Kasumi-1 (cell line): ENCODE results near the gene TESK2.

Experiments used
- DNase-seq, 2 experiments: peaks; one replicate each; lab custom pipeline; 2025; lab: John Stamatoyannopoulos, UW

Gene TESK2

GRCh38 chr1:45337630-45338325 is 153.2 kb downstream of the TESK2 start:
- no peak for DNase-seq

- no peak for DNase-seq
Observed at GRCh38 chr1:45335855-45336324, 155.1 kb downstream of the TESK2 start.

- peak; percentile 64 to 76 for DNase-seq
Observed at GRCh38 chr1:45334308-45335245, 156.4 kb downstream of the TESK2 start.

GRCh38 chr1:45332346-45332720 is 158.6 kb downstream of the TESK2 start:
- DNase-seq: no peak

GRCh38 chr1:45331436-45332345 is 159.3 kb downstream of the TESK2 start:
- DNase-seq: no peak

- no peak for DNase-seq
Observed at GRCh38 chr1:45329445-45329844, 161.5 kb downstream of the TESK2 start.

GRCh38 chr1:45328680-45329079 is 162.3 kb downstream of the TESK2 start:
- DNase-seq: no peak

- peak in 1 of 2 experiments; percentile 32 for DNase-seq
Observed at GRCh38 chr1:45327644-45328515, 163.1 kb downstream of the TESK2 start.

GRCh38 chr1:45326627-45327623 is 164.0 kb downstream of the TESK2 start, which contains the start of gene HPDL:
HPDL (plus strand) TSS chr1:45326895; CDS start chr1:45327149, 254 bp downstream.
- DNase-seq: peak; percentile 71 to 81

GRCh38 chr1:45325851-45326506 is 165.0 kb downstream of the TESK2 start:
- DNase-seq: no peak

- no peak for DNase-seq
Observed at GRCh38 chr1:45322486-45323040, 168.4 kb downstream of the TESK2 start.

- no peak for DNase-seq
Observed at GRCh38 chr1:45321444-45321843, 169.5 kb downstream of the TESK2 start.

- no peak for DNase-seq
Observed at GRCh38 chr1:45319761-45320160, 171.2 kb downstream of the TESK2 start.

GRCh38 chr1:45317166-45317565 is 173.8 kb downstream of the TESK2 start:
- DNase-seq: no peak

GRCh38 chr1:45314266-45314665 is 176.7 kb downstream of the TESK2 start:
- DNase-seq: no peak

GRCh38 chr1:45306905-45307304 is 184.1 kb downstream of the TESK2 start:
- DNase-seq: no peak

GRCh38 chr1:45306319-45306718 is 184.6 kb downstream of the TESK2 start:
- peak; percentile 14 to 16 for DNase-seq

- DNase-seq: no peak
Observed at GRCh38 chr1:45305231-45305630, 185.7 kb downstream of the TESK2 start.
